Uterus (tissue), 4 donors: ENCODE data around the gene EP400. TPM values are rescaled to one million over a fixed set of nuclear protein-coding genes. Genes with fewer than 3 reads are reported as not detected.

ENCODE experiments used
- DNase-seq, 2 donors: peaks; one replicate each; pipeline ENCODE4 v3.0.0-alpha.2; 2019 to 2020
- H3K27ac ChIP-seq, 2 donors: fragments of 200-600 bp; sonication (generic); 1 replicate in 1 of 2; 2 replicates in 1 of 2; pipeline ENCODE4 v1.5.1; 2016 to 2018
- H3K27me3 ChIP-seq, 2 donors: fragments of 200-600 bp; sonication (generic); one replicate each; pipeline ENCODE4 v1.5.1; 2018 to 2019; ENCODE audit warnings: control low read depth in 1 of 2
- H3K36me3 ChIP-seq, 2 donors: fragments of 200-600 bp; sonication (generic); one replicate each; pipeline ENCODE4 v1.5.1; 2019; ENCODE audit warnings: control low read depth in 1 of 2
- H3K4me1 ChIP-seq, 2 donors: fragments of 200-600 bp; sonication (generic); one replicate each; pipeline ENCODE4 v1.5.1; 2018 to 2019; ENCODE audit warnings: control low read depth in 1 of 2
- H3K4me3 ChIP-seq, 2 donors: fragments of 200-600 bp; sonication (generic); 1 replicate in 1 of 2; 2 replicates in 1 of 2; pipeline ENCODE4 v1.5.1; 2018 to 2019; ENCODE audit warnings: mild to moderate bottlenecking in 1 of 2
- H3K9me3 ChIP-seq, 2 donors: fragments of 200-600 bp; sonication (generic); one replicate each; pipeline ENCODE4 v1.5.1; 2019; ENCODE audit warnings: control low read depth in 1 of 2
- CTCF ChIP-seq, 4 experiments: fragments of 200-600 bp in 2 of 4; fragments of 450-650 bp in 2 of 4; sonication (generic) in 2 of 4; IDR thresholded peaks; one replicate each; pipeline ENCODE4 v1.5.1; 2016 to 2019; ENCODE audit warnings: antibody characterized with exemption in 4 of 4, mild to moderate bottlenecking in 2 of 4, moderate library complexity in 1 of 4
- POLR2A ChIP-seq, 2 donors: fragments of 450-650 bp; IDR thresholded peaks; one replicate each; pipeline ENCODE4 v1.6.1; 2016; ENCODE audit warnings: antibody characterized with exemption in 2 of 2, mild to moderate bottlenecking in 1 of 2, moderate library complexity in 1 of 2
- intact Hi-C: fragments of 100-400 bp; cut with DNase I; formaldehyde crosslinking; loops from one replicate; pipeline ENCODE4 v1.15.1; 2023; ENCODE audit warnings: low total_unique reads
- total RNA-seq, 4 donors: library from RNA; depleted of rRNA in 3 of 4; stranded (reverse); fragments of >200 nt in 3 of 4; gene quantifications; one replicate each; pipeline versions ENCODE4 v1.1.0 to v1.2.4, GENCODE V29; 2014 to 2023
- donor health status: DM: yes; HTN: yes; CAD: no.

EP400 gene
- total RNA-seq, 4 donors from 2014 or later, result 11.8 to 70.6 (median 28.2) TPM

DNA sequence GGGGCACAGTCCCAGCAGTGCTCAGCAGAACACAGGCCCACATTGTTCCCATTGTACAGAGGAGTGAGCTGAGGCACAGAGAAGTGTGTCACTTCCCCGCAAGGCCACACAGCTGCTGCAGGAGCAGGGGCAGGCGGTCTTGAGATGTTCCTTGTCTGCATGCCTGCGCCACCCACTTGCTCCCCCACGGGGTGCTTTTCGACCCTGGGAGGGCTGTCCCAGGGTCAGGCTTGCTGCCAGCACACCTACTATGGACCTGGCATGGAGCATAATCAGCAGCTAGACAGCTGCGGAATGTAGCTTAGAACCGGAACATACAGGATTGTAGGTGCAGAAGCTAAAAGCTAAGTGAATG, 7.8 kb upstream of the EP400 start:
- Histone ChIP-seq H3K4me1 (no peaks in the 10 kb centered on the region), H3K36me3 (no peaks in the 10 kb centered on the region), H3K9me3 (no peaks in the 10 kb centered on the region), H3K27ac (no peak overlapping the region), H3K27me3 (no peaks in the 10 kb centered on the region), H3K4me3 (no peak overlapping the region)
- intact Hi-C loops, result no loop called here
- TF ChIP-seq POLR2A (IDR thresholded peaks at IDR 0.05) (no peak), CTCF (IDR thresholded peaks at IDR 0.05) (no peak)
- no peak for DNase-seq

- TF ChIP-seq POLR2A (IDR thresholded peaks at IDR 0.05), result no peak
- TF ChIP-seq CTCF (IDR thresholded peaks at IDR 0.05), result no peak
- no peak overlapping the region for H3K4me3 ChIP-seq
- intact Hi-C loops, result no loop called here
- no peaks in the 10 kb centered on the region for H3K27me3 ChIP-seq
- no peak overlapping the region for H3K27ac ChIP-seq
- DNase-seq, result no peak
- H3K9me3 ChIP-seq, result no peaks in the 10 kb centered on the region
- no peaks in the 10 kb centered on the region for H3K4me1 ChIP-seq
- no peaks in the 10 kb centered on the region for H3K36me3 ChIP-seq
These were observed 7.1 kb upstream of the EP400 start for GRCh38 chr12:131942671-131943070.

DNA sequence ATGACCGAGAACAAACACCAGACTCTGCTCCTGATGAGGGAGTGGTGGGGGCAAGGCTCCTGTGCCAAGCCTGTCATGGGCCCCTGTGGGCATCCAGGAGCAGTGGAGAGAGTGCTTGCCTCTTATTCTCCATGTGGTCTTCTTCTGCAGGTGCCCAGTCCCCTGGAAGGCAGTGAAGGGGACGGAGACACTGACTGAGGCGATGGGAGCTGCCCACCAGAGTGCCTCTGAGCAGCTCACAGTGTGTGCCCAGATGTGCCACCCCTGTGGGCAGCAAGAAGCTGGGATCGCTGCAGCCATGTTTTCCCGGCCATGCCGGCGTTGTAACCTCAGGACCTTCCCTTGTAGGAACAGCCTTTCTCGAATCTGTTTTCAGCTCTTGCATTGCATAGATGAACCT, 6.4 kb upstream of the EP400 start:
- no peak for TF ChIP-seq POLR2A (IDR thresholded peaks at IDR 0.05)
- TF ChIP-seq CTCF (IDR thresholded peaks at IDR 0.05), result no peak
- no peaks in the 10 kb centered on the region for H3K36me3 ChIP-seq
- no peaks in the 10 kb centered on the region for H3K9me3 ChIP-seq
- intact Hi-C loops, result no loop called here
- DNase-seq, result no peak
- H3K27me3 ChIP-seq, result no peaks in the 10 kb centered on the region
- no peak overlapping the region for H3K4me3 ChIP-seq
- no peaks in the 10 kb centered on the region for H3K4me1 ChIP-seq
- H3K27ac ChIP-seq, result no peak overlapping the region

GRCh38 chr12:131943876-131944275, 5.9 kb upstream of the EP400 start:
- Histone ChIP-seq H3K4me3 (no peak overlapping the region), H3K9me3 (no peaks in the 10 kb centered on the region), H3K36me3 (no peaks in the 10 kb centered on the region), H3K27ac (no peak overlapping the region), H3K27me3 (no peaks in the 10 kb centered on the region), H3K4me1 (no peaks in the 10 kb centered on the region)
- intact Hi-C loops, result no loop called here
- no peak for DNase-seq
- no peak for TF ChIP-seq POLR2A (IDR thresholded peaks at IDR 0.05)
- TF ChIP-seq CTCF (IDR thresholded peaks at IDR 0.05), result no peak

DNA sequence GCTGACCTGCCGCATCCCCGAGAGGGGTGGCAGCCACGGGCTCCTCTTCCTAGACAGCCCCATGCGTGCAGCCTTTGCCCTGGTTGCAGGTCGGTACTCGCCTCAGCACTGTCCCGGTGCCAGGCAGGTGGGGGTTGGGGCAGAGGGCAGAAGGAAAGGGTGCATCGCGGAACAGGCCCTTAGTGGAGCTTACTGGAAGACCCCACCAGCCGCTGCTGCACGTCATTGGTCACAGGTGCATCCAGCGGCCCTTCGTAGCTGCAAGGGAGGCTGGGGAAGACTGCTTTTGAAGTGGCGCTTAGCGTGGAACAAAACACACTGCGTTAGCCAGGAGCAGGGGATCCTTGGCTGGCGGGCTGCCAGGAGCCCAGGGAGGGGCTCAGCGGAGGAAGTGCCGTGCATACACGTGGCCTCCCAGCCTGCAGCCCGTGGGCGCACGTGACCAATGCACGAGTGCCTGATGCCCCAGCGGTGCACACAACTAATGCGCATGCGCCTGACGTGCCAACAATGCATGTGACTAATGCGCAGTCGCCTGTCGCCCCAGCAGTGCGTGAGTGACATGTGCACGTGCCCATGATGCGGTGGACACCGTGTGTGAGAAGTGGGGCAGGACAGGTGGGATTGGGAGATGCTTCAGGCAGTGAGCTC, 5.0 kb upstream of the EP400 start:
- DNase-seq, result no peak

More for the DNA sequence above, 5.0 kb upstream of the EP400 start:
- Histone ChIP-seq H3K4me1 (no peaks in the 10 kb centered on the region), H3K36me3 (no peaks in the 10 kb centered on the region), H3K4me3 (no peak overlapping the region), H3K27me3 (no peaks in the 10 kb centered on the region), H3K9me3 (no peaks in the 10 kb centered on the region), H3K27ac (no peak overlapping the region)
- TF ChIP-seq POLR2A (IDR thresholded peaks at IDR 0.05) (no peak), CTCF (IDR thresholded peaks at IDR 0.05) (no peak)
- intact Hi-C loops, result no loop called here
